Fibroblast of skin of back (primary cell): ENCODE data around the gene TSHZ2.
"Not testable (repeated sequence)": the region's sequence is repeated elsewhere in the genome, so short reads cannot be mapped to it uniquely, and the experiment has no call there.

Source experiments
- DNase-seq: peaks from one replicate; pipeline ENCODE4 v3.0.0-alpha.2; 2013

TSHZ2 gene

DNA sequence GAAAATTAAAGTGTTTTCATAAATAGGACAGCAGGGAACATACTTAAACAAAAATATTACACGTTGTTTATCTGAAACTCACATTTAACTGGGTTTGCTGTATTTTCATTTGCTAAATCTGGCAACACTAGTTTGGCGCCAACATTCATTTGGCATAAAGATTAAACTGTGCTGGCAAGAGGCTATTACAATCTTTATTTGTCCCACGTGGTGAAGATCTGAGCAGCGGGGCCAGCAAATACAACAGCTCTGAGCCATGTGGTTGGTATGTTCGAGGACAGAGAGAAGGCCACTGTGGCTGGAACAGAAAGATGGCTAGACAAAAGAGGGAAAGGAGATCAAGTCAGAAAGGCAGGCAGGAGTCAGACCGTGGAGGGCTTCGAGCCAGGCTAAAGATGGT, 387.3 kb downstream of the TSHZ2 start:
- no peak for DNase-seq

DNA sequence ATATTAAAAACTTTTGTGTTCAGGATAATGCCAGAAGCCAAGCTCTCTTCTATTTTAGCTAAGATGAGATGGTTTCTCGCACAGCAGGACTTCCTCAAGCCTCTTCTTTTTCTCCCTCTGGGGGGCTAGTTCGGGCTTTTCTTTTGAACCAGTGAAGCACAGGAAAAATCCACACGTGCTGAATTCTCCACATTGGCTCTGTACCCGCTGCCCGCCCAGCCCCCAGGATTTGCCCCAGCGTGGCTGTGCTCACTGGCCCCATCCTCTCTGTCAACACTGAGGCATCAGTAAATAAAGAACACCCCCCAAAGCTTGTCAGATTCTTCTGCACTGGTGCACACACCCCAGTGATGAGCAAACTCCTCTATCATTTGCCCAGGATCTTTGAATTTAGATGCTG, 388.7 kb downstream of the TSHZ2 start:
- no peak for DNase-seq

DNA sequence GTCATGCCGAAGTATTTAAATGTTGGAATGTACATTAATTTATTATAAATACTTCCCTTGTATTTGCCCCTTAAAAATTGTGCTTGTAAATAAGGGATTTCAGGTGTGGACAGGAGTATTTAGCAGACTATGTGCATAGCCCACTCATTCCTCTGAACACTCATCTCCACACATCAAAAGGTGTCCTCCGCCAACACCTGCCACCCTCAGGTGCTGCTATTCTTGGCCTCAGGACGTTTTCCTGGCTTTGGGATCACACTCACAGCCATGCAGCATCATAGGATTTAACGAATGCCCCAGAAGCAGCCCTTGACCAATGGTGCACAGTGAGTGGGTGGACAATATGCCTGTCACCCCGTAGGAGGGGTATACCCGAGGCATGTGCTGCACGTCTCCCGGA, 390.6 kb downstream of the TSHZ2 start:
- no peak for DNase-seq

DNA sequence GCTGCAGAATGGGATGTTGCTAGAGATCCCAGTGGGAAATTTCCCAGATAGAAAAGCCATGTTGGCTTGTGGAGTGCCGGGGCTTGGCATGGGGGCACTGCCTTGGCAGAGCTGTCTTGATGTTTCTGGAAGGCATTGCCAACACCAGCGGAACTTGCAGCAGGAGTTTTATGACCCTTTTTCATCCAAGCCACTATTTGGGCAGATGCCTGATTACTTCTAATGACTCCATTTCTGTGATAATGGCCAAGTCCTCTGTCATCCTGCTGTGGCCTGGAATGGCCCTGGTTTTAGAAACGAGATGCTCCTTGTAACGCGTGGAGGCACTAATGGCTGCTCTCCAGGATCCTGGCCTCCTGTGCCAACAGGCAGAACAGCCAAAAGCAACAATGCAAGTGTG, 392.5 kb downstream of the TSHZ2 start:
- DNase-seq, result no peak

DNA sequence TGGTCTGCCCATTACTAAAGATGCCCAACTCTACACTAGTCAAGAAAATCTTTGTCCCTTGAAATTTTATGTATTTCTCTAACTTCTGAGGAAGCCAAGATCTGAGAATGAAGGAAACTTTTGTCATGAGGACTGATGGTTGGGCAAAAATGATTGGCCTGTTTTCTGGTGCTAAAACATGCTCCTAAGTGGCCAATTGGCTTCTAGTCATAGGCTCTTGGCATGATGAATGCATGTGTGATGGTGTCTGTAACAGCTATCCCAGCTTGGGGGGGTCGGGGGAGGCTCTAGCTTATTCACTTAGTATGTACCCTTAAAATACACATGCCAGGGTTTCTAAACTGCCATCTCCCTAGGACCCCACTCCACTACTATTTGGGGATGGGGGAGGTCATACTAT, 392.9 kb downstream of the TSHZ2 start:
- no peak for DNase-seq

DNA sequence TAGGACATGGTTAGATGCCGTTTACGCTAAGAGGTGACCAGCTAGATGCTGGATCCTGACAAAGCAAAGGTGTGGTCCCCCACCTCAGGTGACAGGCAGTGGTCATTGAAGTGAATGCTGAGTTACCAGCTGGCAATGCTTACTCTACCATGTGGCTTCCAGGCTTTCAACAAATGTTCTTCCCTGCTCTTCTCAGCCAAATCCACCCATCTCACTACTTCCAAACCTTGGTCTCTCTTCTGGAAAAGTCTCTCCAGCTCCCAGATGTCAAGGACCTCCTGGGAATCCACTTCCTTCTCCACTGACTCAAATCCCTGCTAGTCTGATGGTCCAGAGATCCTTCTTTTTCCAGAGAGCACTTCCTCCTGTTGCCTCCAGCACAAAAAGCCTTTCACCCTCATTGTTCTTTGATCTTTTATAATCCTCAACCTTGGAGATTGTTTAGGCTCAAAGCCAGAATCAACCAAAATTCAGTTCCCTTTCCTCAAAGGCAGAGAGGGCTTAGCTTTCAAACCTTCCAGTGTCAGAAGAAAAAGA, 393.4 kb downstream of the TSHZ2 start:
- no peak for DNase-seq

DNA sequence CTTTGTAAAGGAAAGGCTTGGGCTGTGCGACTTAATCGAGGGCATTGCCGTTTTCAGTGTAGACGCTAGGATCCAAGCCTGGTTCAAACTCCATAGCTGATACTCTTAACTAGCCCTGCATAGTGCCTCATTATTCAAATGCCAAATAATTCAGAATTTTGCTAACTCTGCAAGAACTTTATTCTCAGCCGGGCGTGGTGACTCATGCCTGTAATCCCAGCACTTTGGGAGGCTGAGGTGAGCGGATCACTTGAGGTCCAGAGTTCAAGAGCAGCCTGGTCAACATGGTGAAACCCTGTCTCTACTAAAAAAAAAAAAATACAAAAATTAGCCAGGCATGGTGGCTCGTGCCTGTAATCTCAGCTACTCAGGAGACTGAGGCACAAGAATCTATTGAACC, 394.8 kb downstream of the TSHZ2 start:
- not testable (repeated sequence) for DNase-seq

DNA sequence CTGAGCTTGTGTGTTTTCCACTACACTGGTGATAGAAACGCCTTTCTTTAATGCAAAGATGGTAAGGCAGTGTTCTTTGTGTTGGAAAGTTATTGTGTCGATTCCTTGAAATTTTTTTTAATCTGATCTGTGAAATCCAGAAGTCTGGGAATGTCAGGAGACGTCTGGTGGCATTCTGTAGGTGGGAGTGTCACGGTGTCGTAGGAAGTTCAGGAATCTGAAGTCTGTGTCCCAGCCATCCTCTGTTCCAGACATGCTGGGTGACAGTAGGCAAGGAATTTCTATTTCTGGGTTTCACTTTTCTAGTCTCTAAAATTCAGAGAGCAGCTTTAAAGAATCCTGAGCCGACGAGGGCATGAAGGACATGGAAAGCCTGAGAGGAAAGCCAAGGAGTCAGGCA, 397.7 kb downstream of the TSHZ2 start:
- DNase-seq, result no peak

DNA sequence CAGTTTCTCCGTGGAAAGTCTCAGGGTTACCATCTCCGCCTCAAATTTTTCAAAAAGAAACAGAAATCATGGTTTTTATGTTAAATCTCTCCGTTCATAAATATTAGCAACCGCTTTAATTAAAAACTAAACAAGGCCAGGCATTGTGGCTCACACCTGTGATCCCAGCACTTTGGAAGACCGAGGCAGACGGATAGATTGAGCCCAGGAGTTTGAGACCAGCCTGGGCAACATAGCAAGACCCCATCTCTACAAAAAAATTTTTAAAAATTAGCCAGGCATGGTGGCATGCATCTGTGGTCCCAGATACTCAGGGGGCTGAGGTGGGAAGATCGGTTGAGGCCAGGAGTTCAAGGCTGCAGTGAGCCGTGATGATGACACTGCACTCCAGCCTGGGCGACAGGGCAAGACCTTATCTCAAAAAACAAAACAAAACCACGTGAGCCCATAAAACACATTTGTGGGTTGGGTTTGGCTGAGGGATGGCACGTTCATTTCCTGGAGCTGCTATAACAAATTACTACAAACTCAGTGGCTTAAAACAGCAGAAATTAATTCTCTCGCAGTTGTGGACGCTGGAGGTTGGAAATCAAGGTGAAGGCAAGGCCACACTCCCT, 398.3 kb downstream of the TSHZ2 start:
- DNase-seq, result no peak

DNA sequence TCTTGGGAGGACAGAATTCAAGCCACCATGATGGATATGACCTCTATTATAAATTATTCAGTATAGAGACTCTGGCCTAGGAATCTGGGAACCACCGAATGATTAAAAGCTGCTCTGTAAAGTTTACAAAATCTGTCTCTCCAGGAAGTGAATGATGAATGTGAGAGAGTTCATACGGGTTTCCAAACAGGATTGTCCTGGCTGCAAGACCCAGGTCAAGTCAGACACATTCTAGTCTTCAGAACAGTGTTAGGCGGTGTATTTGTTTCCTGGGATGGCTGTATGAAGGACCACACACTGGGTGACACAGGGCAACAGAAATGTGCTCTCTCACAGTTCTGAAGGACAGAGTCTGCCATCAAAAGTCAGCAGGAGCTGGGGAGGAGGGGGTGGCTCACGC, 399.1 kb downstream of the TSHZ2 start:
- no peak for DNase-seq

DNA sequence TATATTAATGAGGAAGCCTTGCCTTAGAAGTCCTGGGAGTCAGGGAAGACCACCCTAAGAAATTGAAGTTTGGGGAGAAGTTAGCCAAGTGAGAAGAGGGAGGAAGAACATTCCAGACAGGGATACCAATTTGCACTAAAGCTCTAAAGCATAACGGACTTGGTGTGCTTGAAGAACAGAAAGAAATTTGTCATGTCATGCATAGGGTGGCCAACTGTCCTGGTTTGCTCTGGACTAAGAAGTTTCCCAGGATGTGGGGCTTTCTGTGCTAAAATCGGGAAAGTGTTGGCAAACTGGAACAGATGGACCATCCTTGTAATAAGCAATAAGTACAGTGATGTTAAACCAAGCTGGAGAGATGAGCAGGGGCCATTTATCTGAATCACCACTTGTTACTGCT, 403.9 kb downstream of the TSHZ2 start:
- no peak for DNase-seq

DNA sequence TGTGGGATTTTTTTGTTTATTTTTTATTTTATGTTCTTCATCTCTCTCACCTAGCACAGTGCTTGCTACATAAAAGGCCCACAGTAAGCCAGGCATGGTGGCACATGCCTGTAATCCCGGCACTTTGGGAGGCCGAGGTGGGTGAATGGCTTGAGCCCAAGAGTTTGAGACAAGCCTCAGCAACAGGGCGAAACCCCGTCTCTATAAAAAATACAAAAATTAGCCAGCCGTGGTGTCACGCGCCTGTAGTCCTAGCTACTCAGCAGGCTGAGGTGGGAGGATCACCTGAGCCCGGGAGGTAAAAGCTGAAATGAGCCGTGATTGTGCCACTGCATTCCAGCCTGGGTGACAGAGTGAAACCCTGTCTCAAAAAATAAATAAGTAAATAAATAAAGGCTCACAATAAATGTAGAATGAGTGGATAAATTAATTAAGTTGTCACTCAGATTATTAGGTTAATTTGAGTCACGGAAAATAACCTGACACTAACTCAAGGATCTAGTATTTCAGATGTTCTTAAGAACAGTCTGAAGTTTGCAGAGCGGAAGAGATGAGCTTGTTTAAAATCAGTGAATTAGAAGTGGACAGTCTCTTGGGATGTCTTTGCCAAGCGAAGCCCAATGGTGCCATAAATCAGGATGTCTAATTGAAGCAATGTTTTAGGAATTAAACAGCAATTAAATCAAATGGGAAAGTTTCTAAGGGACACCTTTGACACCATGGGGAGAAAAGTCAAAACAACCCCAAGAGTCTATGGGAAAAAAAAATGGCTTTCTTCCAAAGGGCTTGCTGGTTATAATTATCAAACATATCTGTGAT, 407.1 kb downstream of the TSHZ2 start:
- DNase-seq, result no peak

DNA sequence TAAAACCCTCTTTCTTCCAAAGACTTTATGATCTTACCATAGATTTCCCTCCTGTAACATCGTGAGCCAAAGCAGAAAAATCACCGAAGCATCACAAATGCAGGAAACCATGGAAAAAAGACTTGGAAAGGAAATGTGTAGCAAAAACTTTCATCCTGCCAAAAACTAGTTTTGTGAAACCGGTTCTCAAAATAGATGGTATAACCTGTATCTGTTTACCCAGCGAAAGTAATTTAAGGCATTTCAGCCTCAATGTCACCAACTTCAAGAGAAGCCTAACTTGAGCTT, 407.6 kb downstream of the TSHZ2 start:
- no peak for DNase-seq

DNA sequence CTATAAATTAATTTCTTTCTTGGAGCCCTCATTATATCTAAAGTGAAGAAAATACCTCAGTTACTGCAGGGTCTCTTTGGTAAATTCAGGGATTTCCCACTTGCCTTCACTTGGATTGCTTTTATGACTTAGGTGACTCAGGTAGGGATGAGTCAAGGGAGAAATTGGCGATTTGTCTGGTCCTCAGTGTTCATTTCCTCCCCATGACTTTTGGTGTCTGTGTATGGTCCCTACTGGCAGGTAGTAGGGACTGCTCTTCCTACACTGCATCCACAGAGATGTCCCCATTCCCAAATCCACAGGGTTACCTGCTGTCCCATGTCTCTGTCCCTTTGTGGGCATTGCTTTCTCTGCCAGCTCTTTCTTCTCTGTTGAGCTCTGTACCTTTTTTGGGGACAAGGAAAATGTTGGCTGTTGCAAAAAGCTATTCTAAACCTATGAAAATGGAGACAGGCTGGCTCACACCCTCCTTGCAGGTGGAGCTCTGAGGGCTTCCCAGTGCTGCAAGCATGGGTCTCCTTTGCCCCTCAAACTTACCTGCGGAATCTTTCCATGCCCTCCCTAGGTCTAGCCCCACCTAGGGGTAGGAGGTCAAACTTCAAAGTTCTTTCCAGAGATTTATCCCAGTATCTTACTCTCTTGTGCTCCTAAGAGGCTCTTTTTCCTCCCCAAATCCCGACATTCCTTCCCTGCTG, 409.6 kb downstream of the TSHZ2 start:
- no peak for DNase-seq

DNA sequence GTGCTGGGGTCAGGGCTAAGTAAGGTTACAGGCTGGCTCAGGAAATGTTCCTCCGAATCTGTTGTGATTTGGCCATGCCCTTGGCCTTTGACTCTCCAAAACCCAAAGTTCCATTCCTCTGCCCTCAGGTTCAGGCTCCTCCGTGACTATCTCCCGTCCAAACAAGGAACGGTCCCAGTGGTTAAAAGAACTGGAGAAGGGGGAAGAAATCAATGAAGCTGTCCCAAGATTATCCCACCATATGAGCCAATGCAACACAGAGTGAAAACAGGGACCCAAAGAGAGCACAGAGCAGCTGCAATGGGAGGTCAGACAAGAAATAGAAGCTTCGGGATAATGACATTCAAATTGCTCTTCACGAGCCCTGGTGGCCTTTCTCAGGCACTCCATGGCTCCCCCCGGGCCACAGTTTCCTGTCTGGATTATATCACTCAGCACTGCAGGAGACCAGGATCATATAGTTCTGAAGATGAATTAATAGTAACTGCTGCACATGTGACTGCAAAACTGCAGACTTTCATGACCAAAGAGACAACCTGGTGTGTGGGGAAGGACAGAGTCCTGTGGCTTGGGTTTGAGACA, 410.2 kb downstream of the TSHZ2 start:
- DNase-seq, result no peak

DNA sequence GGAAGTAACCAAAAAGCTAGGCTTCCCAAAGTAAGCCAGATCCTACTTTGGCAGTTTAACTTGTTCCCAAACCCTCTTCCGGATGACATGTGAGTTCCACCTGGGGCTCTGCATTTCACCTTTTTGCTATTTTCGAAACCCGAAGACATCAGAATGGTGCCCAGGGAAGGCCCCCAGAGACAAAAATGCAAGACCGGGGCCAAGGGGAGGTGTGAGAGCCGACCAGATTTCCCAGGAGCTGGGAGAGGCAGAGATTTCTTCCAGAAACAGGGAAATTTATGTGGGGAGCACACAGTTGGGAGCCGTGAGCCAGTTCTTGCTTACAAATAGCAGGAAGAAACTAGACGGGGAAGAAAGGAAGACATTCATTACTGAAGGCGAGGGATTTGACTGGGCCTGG, 411.8 kb downstream of the TSHZ2 start:
- DNase-seq, result no peak

DNA sequence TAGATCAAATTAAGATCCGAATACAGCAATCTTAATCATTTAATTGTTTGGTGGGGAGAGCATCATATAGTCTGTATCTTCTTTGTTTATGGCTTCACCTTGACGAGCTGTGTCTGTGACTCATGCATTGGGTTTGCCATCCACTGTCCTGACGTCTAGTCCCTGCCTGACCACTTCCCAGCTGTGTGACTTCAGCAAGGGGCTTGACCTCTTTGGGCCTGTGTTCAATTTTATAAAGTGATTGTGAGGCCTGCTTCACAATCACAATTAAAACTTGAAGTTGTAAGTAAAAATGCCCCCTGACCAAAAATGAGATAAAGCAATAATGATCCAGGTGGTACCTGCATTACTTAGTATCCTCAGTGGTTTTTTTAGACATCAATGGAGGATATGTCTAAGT, 412.2 kb downstream of the TSHZ2 start:
- no peak for DNase-seq

DNA sequence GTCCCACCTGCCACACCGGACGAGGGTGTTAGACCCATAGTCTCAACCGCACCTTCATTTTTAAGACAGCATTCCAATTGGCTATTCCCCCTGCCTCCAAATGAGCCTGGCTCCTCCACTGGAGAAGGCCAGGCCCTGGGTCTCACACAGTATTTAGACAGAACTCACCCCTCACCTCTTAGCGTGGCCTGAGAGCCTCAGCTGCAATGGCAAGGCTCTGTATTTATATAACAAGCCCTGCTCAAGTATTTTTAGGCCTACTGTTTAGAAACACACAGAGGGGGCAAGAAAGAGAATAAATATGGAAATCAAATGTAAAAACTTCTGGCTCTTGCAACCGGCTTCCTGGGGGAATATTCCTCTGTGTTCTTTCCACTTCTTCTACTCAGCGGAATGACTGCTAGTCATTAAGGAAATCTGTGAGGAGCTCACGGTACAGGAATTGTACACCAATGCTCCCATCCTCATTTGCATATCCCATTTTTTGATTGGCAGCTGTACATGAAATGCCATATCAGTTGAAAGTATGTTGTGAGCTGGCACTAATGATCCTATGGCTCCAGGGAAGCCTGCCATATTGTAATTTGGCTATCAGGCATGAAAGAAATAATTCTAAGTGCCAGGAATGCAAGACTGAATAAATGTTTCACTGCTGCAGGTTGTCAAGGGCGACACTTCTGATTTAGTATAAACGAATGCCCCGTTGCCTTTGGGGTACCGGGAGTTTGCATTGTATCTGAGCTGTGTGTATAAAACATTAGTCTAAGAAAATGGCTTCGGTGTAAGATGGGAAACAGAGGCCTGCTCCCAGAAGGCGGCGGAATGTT, 414.0 kb downstream of the TSHZ2 start:
- no peak for DNase-seq

DNA sequence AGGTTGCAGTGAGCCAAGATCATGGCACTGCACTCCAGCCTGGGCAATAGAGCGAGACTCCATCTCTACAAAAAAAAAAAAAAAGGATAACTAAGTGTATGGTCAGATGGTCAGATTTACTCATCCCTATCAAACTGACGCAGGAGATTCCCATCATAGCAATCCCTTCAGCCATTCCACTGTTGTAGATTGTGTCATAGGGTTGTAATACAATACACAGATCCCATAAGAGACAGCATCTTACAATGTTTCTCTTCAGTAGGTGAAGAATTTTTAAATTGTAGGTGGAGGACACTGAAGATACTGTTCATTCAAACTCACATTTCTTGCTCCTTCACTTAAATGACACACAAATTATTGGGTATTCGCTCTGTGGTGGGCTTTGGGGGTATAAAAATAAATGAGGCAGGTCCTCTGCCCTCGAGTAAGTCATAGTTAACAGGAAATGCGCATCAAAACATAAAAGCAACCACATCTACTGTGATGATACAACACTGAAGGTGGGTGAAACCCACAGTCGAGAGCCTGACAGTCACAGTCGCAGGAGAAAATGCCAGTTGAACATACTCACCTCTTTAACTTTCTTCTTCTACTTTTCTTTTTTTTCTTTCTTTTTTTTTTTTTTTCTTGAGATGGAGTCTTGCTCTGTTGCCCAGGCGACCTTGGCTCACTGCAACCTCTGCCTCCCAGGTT, 416.0 kb downstream of the TSHZ2 start:
- DNase-seq, result no peak

DNA sequence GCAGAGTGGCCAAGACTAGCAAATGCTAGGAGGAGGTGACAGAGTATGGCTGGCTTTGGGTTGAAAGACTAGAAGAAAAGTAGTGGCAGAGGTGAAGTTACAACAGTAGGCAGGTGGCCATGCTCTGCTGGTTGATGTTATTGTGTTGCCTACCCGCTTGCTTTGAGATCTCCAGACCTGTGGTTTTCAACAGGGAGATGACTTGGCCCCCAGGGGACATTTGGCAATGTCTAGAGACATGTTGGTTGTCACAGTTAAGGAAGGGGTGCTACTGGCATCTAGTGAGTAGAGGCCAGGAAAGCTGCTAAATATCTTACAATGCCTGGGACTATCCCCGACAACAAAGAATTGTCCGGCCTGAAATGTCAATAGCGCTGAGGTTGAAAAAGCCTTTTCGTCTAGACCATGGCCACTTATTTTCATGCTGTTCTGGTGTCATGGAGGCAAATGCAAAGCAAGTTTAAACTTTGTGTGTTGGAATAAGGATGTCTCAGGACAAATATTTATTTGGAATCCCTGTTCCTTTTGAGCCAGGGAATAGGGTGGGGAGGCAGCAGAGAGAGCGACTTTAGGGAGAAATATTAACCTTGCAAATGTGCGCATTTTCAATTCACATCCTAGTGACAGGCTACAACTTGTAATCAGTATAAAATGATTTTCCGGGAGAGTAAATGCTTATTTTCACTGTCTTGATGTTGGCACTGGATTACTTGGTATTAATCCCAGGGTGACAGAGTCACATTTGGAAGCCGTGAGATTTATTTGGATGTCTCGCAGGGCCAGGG, 417.6 kb downstream of the TSHZ2 start:
- no peak for DNase-seq

DNA sequence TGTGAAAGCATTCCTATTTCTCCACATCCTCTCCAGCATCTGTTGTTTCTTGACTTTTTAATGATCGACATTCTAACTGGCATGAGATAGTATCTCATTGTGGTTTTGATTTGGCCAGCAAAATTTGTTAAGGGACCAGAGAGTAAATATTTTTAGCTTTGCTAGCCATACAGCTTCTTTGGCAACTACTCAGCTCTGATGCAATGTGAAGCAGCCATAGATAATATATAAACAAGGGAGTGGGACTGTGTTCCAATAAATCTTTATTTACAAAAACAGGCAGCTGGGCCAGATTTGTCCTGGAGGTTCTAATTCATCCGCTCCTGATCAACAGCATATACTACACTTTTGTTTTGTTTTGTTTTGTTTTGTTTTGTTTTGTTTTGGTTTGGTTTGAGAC, 418.6 kb downstream of the TSHZ2 start:
- DNase-seq, result no peak
